Duodenal mucosa (tissue), 2 donors: Measurements from ENCODE around the gene PDE11A.

ENCODE experiments used
- H3K27ac ChIP-seq: one replicate; pipeline ENCODE4 v1.7.0; 2013; ENCODE audit warnings: low read depth, low read length
- H3K27me3 ChIP-seq, 2 donors: one replicate each; pipeline ENCODE4 v1.7.0; 2013; ENCODE audit warnings: low read length in 2 of 2, control low read depth in 1 of 2; ENCODE audit not compliant: insufficient read depth in 2 of 2, control insufficient read depth in 1 of 2
- H3K36me3 ChIP-seq, 2 donors: one replicate each; pipeline ENCODE4 v1.7.0; 2013; ENCODE audit warnings: low read length in 2 of 2, control low read depth in 1 of 2; ENCODE audit not compliant: insufficient read depth in 2 of 2, control insufficient read depth in 1 of 2
- H3K4me1 ChIP-seq, 2 donors: one replicate each; pipeline ENCODE4 v1.7.0; 2013; ENCODE audit warnings: low read length in 2 of 2, control low read depth in 1 of 2; ENCODE audit not compliant: insufficient read depth in 2 of 2, control insufficient read depth in 1 of 2
- H3K4me3 ChIP-seq, 2 donors: one replicate each; pipeline ENCODE4 v1.7.0; 2013; ENCODE audit warnings: low read length in 2 of 2, low read depth in 1 of 2
- H3K9ac ChIP-seq, 2 donors: one replicate each; pipeline ENCODE4 v1.7.0; 2013; ENCODE audit warnings: low read length in 2 of 2, low read depth in 1 of 2
- H3K9me3 ChIP-seq, 2 donors: one replicate each; pipeline ENCODE4 v1.7.0; 2013; ENCODE audit warnings: low read length in 2 of 2, control low read depth in 1 of 2; ENCODE audit not compliant: control insufficient read depth in 1 of 2

The PDE11A gene

DNA sequence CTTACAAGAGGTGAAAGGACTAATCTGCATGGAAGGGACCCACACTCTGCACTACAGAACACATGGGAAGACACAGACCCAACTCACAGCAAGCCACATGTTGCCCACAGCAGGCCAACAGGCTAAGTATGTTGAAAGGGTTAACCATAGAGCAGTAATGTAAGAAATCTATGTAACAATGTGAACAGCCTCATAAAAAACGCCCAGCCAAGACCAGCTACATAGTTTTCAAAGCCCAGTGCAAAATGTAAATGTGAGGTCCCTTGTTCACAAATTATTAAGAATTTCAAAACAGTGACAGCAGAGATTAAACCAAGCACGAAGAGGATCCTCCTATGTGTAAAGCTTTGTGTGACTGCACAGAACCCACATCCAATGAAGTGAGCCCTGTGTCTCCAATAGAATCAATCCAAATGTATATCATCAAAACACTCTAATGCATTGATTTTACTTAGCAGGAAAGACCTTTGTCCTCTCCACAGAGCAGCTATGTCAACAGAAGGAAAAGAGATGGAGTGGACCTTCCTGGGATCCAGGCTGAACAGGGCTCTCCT, 469.9 kb downstream of the PDE11A start:
- Histone ChIP-seq H3K27ac (no peak overlapping the region), H3K9ac (no peak overlapping the region)

DNA sequence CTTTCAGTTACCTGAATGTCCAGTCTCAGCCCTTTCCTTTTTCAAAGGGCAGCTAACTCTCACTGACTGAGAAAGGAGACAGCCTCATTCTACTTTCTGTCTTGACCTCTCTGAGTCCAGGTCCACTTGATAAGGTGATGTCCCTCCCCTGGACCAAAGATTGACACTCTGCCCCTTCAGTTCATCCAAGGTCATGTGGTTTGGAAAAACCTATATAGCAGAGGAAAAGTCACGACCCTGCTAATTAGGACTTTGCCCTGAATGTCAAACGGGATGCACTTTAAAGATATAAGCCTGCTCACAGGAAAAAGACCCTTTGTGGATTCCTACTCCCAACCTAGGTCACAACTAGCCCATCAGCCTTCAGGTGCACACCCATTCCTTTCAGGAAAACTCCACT, 471.7 kb downstream of the PDE11A start:
- Histone ChIP-seq H3K27me3 (no peaks in the 10 kb centered on the region), H3K9ac (no peak overlapping the region), H3K4me3 (no peak overlapping the region), H3K9me3 (no peaks in the 10 kb centered on the region), H3K36me3 (no peaks in the 10 kb centered on the region), H3K4me1 (peaks cover 10% of the 10 kb centered on the region in 2 donors), H3K27ac (no peak overlapping the region)

More for the DNA sequence above, 469.9 kb downstream of the PDE11A start:
- H3K27me3 ChIP-seq, result no peaks in the 10 kb centered on the region
- peaks cover 10% of the 10 kb centered on the region in 2 donors for H3K4me1 ChIP-seq
- H3K9me3 ChIP-seq, result no peaks in the 10 kb centered on the region
- no peak overlapping the region for H3K4me3 ChIP-seq
- no peaks in the 10 kb centered on the region for H3K36me3 ChIP-seq

DNA sequence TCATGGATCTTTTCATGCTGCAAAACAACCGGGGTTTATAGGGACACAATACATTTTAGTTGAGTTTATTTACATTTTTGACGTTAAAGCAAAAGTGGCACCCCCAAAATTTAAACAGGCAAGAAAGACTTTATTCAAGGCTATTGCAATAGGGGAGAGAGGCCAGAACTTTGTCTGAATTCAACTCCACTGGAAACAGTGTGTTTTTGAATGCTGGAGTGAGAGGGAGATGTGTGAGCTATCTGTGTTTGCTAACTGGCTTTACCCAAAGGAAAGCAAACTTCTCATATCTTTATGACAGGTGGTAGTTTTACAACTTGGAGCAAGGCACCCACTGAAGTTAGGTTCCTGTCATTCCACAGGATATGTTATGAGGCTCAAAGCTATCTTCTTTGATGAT, 472.6 kb downstream of the PDE11A start:
- H3K27me3 ChIP-seq, result no peaks in the 10 kb centered on the region

DNA sequence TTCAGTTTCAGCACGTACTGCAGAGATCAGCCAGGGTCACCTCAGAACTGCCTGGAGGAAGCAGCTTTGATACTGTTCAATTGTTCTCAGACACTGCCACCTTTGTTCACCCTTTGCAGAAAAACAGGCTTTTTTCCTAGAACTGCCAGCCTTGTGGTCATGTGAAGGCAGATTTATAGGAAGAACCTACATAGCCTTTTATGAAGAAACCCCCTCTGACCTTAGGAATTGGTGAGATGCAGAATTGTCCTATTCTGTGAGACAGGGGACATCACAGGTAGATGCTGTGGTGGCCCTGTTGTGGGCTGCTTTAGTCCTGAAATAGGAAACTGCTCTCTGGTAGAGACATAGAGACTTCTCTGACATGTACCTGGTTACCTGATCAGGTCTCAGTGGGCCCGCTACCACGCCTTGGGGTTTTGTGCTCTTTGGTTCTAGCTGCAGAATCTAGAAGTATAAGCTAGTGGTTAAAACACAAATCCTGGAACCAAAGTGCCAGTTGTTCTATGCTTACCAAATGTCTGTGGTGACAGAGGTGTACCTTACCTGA, 473.4 kb downstream of the PDE11A start:
- H3K36me3 ChIP-seq, result no peaks in the 10 kb centered on the region
- no peak overlapping the region for H3K9ac ChIP-seq
- no peaks in the 10 kb centered on the region for H3K9me3 ChIP-seq
- H3K4me1 ChIP-seq, result peaks cover 10% of the 10 kb centered on the region in 2 donors
- no peaks in the 10 kb centered on the region for H3K27me3 ChIP-seq
- no peak overlapping the region for H3K4me3 ChIP-seq
- H3K27ac ChIP-seq, result no peak overlapping the region

More for the DNA sequence above, 472.6 kb downstream of the PDE11A start:
- H3K27ac ChIP-seq, result no peak overlapping the region
- no peaks in the 10 kb centered on the region for H3K36me3 ChIP-seq
- H3K9me3 ChIP-seq, result no peaks in the 10 kb centered on the region
- peaks cover 10% of the 10 kb centered on the region in 2 donors for H3K4me1 ChIP-seq
- no peak overlapping the region for H3K9ac ChIP-seq
- H3K4me3 ChIP-seq, result no peak overlapping the region

DNA sequence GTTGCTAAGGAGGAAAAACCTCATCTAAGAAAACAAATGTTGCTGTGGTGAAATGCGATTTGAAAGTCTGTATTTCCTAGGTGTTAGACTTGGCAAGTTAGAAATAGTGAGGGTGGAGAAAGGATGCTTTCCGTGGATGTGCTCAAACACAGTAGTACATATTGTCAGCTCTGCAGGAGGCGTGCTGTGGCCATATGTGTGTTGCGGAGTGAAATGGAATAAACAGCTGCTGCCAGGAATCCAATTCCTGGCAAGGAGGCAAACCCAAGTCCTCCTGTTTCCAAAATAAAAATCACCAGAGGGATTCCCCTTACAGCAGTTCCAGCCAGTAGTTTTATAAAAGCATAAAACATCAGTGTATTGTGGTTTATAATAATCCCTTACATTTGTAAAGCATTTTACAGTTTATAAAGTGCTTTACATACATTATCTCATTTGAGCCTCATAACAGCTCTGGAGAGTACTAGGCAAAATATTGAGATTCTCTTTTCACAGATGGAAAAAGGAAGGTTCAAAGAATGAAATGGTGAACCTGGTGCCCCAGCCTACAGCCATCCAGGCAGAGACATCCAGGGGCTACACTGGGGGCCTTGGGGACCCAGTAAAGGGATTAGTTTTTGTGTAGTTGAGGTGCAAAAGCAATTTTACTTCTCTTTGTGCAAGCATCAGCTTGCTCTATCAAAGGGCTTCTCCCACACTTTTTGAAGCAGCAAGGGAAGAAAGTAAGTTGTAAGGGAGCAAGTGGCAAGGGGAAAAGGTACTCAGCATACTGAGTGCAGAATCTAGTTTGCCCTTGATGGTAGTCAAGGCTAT, 474.0 kb downstream of the PDE11A start:
- Histone ChIP-seq H3K27me3 (no peaks in the 10 kb centered on the region), H3K9ac (no peak overlapping the region), H3K27ac (no peak overlapping the region), H3K4me1 (peaks cover 10% of the 10 kb centered on the region in 2 donors), H3K36me3 (no peaks in the 10 kb centered on the region), H3K4me3 (no peak overlapping the region), H3K9me3 (no peaks in the 10 kb centered on the region)

DNA sequence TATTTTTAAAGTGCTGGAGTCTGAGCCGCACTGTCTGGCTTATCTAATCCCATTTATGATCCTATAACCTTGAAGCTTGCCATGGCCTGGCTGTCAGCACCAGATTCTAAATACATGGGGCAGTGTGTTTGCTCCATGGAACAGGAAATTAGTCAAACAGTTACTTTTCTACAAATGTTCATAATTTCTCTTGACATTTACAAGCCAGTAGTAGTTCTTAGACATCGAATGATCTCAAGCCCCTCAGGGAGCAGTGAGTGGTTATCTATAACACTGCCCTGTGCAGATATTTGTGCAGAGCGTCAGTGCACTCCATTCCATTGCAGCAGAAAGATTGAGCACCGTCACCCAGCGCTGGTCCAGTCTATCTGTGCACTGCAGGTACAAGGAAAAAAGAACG, 474.8 kb downstream of the PDE11A start:
- Histone ChIP-seq H3K4me1 (peaks cover 7 to 9% of the 10 kb centered on the region in 2 donors), H3K9ac (no peak overlapping the region), H3K4me3 (no peak overlapping the region), H3K27ac (no peak overlapping the region), H3K9me3 (no peaks in the 10 kb centered on the region), H3K36me3 (no peaks in the 10 kb centered on the region), H3K27me3 (no peaks in the 10 kb centered on the region)

DNA sequence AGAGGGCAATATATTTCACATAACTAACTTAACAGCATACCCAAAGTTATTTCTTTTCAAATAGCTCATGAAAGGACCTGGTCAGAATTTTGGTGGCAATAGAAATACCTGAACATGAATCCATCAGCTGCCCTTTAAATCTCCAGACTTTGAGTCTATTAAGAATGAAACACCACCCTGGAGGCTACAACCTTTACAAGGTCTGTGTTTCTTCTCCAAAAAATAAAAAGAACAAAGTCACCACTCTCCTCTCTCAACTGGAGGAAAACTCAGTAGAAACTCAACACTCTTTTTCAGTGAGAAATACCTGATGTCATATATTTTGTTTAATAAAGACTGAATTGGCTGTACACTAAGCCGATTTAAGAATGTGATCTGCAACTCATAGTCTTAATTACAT, 475.7 kb downstream of the PDE11A start:
- no peaks in the 10 kb centered on the region for H3K27me3 ChIP-seq
- peaks cover 4 to 5% of the 10 kb centered on the region in 2 donors for H3K4me1 ChIP-seq
- no peaks in the 10 kb centered on the region for H3K9me3 ChIP-seq
- no peak overlapping the region for H3K27ac ChIP-seq
- no peak overlapping the region for H3K4me3 ChIP-seq
- no peaks in the 10 kb centered on the region for H3K36me3 ChIP-seq
- no peak overlapping the region for H3K9ac ChIP-seq

DNA sequence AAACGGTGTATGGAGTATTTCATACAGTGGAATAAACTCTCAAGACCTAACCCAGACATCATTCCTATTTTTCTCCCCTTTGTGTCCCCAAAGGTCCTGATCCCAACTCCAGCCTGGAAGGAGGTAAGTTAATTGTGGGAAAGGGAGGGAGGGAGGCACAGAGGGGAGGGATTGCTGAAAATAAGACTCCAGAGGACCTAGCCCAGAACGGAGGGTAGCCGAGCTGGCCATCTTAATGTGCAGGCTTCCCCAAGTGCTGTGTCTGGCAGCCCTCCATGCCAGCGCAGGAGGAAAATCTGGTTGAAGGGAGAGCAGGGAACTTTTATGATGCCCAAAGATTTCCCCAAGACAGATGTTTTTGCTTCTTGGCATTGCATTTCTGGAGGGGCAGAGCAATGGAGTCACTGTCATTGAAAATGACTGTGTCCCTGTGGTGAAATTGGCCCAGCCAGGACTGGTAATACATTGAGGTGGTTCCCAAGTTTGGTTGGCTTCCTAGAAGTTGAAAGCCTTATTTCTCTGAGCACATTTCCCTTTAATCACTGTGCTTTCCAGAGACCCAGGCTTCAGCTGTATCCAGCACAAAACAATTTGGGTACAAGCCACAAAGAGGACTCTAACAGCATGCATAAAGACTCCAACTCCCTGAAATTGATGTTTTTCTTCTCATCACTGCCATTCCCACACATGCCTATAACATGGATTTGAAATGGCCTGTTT, 477.3 kb downstream of the PDE11A start:
- Histone ChIP-seq H3K27me3 (no peaks in the 10 kb centered on the region), H3K9ac (no peak overlapping the region), H3K27ac (no peak overlapping the region), H3K4me3 (no peak overlapping the region), H3K9me3 (no peaks in the 10 kb centered on the region), H3K36me3 (no peaks in the 10 kb centered on the region), H3K4me1 (peaks cover 4 to 5% of the 10 kb centered on the region in 2 donors)

DNA sequence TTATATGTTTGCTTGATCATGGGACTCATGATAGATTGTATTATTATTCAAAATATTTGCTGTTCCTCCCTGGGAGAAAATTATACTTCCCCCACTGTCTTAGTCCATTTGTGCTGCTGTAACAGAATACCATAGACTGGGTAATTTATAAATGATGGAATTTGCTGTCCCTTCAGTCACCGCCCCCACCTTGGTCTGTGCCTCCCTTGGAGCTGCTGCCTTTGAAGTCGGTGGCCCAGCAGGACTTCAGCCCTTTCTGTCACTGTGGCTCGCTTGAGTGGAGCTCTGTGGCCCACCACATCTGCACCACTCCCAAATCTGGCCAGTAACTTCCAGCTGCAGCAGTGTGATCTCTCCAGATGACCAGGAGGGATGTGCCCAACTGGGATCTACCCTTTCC, 479.2 kb downstream of the PDE11A start:
- Histone ChIP-seq H3K9me3 (no peaks in the 10 kb centered on the region), H3K4me3 (no peak overlapping the region), H3K27me3 (no peaks in the 10 kb centered on the region)

DNA sequence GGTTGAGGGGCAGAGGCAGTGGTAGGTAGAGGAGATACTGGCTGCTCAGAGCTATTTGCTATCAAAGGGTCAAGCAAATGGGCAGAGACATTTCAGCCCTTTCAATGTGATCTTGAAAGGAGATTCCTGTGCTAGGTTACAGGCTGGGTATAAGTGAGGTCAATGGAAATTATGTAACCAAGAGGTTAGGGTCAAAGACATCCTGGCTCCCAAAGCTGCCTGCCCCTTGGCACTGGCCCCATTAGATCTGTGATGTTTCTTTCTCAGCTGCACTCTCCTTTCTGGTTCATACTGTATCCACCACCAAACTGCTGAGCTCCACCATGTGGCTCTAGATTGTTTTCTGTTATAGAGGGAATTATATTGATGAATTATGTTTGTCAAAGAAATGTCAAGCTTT, 479.6 kb downstream of the PDE11A start:
- H3K4me3 ChIP-seq, result no peak overlapping the region
- no peaks in the 10 kb centered on the region for H3K27me3 ChIP-seq
- H3K9me3 ChIP-seq, result no peaks in the 10 kb centered on the region
- no peaks in the 10 kb centered on the region for H3K36me3 ChIP-seq
- H3K9ac ChIP-seq, result no peak overlapping the region
- H3K27ac ChIP-seq, result no peak overlapping the region
- peaks cover 0 to 3% of the 10 kb centered on the region in 2 donors for H3K4me1 ChIP-seq

More for the DNA sequence above, 479.2 kb downstream of the PDE11A start:
- Histone ChIP-seq H3K36me3 (no peaks in the 10 kb centered on the region), H3K9ac (no peak overlapping the region), H3K27ac (no peak overlapping the region), H3K4me1 (peaks cover 0 to 5% of the 10 kb centered on the region in 2 donors)
